Thoracic aorta (tissue), 2 donors: ENCODE results near the gene SNX1. TPM values are rescaled to one million over a fixed set of nuclear protein-coding genes. Genes with fewer than 3 reads are reported as not detected.

Source experiments
- ATAC-seq: fragments of 150-250 bp; one replicate; pipeline ENCODE4 v1.8.0; 2017; ENCODE audit warnings: low read depth; ENCODE audit not compliant: insufficient number of reproducible peaks, low FRiP score
- DNase-seq: peaks from one replicate; pipeline ENCODE4 v3.0.0-alpha.2; 2020; ENCODE audit warnings: low spot score
- H3K27ac ChIP-seq, 2 donors: fragments of 200-600 bp; sonication (generic); 1 replicate in 1 of 2; 2 replicates in 1 of 2; pipeline ENCODE4 v1.5.1; 2016; ENCODE audit warnings: mild to moderate bottlenecking in 2 of 2, moderate library complexity in 2 of 2
- H3K27me3 ChIP-seq: fragments of 200-600 bp; sonication (generic); replicated peaks from 2 replicates; pipeline ENCODE4 v1.6.0; 2016; ENCODE audit warnings: mild to moderate bottlenecking; ENCODE audit not compliant: insufficient read depth
- H3K36me3 ChIP-seq: fragments of 200-600 bp; sonication (generic); one replicate; pipeline ENCODE4 v1.5.1; 2016
- H3K4me1 ChIP-seq, 2 donors: fragments of 200-600 bp; sonication (generic); 1 replicate in 1 of 2; 2 replicates in 1 of 2; pipeline versions ENCODE4 v1.5.1 to v1.6.0; 2016; ENCODE audit warnings: low read depth in 2 of 2, mild to moderate bottlenecking in 1 of 2; ENCODE audit not compliant: control insufficient read depth in 1 of 2
- H3K4me3 ChIP-seq: fragments of 200-600 bp; sonication (generic); 2 replicates; pipeline ENCODE4 v1.5.1; 2016; ENCODE audit warnings: mild to moderate bottlenecking
- H3K9me3 ChIP-seq: fragments of 200-600 bp; sonication (generic); 2 replicates; pipeline ENCODE4 v1.5.1; 2016
- total RNA-seq, 2 donors: library from RNA; depleted of rRNA; stranded (reverse); fragments of >200 nt; gene quantifications; one replicate each; pipeline versions ENCODE4 v1.1.0 to v1.2.3, GENCODE V29; 2016
- TF ChIP-seq, protein P1 (sequence below): fragments of 200-600 bp; sonication (generic); IDR thresholded peaks from one replicate; pipeline ENCODE4 v1.5.1; 2019; ENCODE audit warnings: antibody characterized with exemption

SNX1 gene, protein sequence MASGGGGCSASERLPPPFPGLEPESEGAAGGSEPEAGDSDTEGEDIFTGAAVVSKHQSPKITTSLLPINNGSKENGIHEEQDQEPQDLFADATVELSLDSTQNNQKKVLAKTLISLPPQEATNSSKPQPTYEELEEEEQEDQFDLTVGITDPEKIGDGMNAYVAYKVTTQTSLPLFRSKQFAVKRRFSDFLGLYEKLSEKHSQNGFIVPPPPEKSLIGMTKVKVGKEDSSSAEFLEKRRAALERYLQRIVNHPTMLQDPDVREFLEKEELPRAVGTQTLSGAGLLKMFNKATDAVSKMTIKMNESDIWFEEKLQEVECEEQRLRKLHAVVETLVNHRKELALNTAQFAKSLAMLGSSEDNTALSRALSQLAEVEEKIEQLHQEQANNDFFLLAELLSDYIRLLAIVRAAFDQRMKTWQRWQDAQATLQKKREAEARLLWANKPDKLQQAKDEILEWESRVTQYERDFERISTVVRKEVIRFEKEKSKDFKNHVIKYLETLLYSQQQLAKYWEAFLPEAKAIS
- total RNA-seq = 100 to 1,000 TPM in 1 of 2 donors, 10 to 100 TPM in 1; 47.2 to 104 TPM

DNA sequence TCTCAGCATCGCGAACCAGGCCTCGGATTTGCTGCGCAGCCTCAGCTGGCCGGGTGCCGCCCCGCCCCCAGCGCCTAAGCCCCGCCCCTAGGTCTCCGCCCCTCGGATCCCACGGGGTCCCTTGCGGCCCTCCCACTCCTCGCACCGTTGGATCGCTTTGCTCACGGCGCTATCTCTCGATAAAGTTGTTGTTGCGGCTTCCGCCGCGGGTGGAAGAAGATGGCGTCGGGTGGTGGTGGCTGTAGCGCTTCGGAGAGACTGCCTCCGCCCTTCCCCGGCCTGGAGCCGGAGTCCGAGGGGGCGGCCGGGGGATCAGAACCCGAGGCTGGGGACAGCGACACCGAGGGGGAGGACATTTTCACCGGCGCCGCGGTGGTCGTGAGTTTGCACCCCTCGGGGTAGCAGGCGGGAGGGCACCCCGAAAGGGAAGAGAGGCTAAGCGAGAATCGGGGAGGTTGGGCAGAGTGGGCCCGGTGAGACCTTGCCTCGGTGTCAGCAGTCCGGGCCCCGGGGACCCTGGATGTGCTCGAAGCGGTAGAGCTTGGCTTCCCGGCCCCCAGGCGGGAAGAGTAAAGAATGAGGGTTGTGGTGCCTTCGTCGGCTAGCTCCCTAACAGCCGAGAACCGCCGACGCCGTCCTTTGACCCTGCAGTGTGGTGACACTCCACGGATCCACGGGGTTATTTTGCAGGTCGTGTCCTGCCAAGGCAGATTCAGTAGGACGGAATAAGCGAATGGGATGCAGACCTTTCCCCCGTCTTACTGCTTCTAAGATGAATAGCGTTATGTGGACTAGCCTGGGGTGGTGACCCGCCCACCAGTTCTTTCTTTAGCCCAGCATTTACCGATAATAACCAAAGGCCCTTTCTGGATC is at the start of gene SNX1:
Gene SNX1, plus strand, starts transcription at position 188 of the 873 bp plus-strand sequence. Its CDS starts 32 bp downstream, at position 220.
- ATAC-seq (peak; percentile 81), DNase-seq (peak; percentile 75)
- Histone ChIP-seq H3K36me3 (no peaks in the 10 kb centered on the region), H3K4me3 (peak within 1 kb of the TSS; percentile 83), H3K27ac (peak within 1 kb of the TSS; percentile 79 to 85), H3K27me3 (no peaks in the 10 kb centered on the region), H3K9me3 (no peaks in the 10 kb centered on the region), H3K4me1 (peaks cover 30 to 66% of the 10 kb centered on the region in 2 donors)
- TF ChIP-seq, protein P1, sequence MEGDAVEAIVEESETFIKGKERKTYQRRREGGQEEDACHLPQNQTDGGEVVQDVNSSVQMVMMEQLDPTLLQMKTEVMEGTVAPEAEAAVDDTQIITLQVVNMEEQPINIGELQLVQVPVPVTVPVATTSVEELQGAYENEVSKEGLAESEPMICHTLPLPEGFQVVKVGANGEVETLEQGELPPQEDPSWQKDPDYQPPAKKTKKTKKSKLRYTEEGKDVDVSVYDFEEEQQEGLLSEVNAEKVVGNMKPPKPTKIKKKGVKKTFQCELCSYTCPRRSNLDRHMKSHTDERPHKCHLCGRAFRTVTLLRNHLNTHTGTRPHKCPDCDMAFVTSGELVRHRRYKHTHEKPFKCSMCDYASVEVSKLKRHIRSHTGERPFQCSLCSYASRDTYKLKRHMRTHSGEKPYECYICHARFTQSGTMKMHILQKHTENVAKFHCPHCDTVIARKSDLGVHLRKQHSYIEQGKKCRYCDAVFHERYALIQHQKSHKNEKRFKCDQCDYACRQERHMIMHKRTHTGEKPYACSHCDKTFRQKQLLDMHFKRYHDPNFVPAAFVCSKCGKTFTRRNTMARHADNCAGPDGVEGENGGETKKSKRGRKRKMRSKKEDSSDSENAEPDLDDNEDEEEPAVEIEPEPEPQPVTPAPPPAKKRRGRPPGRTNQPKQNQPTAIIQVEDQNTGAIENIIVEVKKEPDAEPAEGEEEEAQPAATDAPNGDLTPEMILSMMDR = peak; percentile 32

DNA sequence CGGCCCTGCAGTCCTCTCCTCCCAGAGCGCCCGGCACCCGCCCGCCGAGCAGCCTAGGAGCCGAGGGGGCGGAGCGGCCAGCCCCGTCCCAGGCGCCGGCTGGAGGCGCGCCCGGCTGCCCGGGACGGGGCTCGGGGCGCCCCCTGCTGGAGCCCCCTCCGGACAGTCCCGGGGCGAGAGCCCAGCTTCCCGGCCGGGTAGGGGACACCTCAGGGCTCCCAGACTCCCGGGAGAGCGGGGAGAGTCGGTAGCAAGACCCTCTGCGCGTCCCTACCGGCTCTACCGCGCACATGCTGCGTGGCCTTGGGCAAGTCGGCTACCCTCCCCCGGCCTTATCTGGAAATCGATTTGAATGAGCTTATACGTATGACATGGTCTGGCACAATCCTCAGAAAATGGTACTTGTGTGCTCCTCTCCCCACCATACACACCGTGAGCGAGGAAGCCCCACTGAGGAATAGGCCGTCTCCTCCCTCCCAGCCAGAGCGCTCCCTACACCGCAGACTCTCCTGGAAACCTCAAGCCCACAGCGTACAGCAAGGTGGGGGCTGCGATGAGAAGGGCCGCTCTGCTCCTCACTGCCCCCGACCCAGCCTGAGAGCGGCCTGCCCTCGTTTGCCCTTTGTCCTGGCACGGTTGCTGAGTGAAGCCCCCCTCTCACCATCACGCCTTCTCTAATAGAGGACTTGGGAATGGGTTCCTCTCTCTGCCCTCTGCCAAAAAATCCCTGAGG is 49.2 kb upstream of the SNX1 start, which contains the start of gene DAPK2:
Gene DAPK2, minus strand, starts transcription at position 65 of the 733 bp plus-strand sequence. CDS start 6,224 bp downstream, outside the sequence.
- DNase-seq (no peak), ATAC-seq (peak; percentile 44)
- H3K36me3 ChIP-seq = no peaks in the 10 kb centered on the region
- no peak within 1 kb of the TSS for H3K27ac ChIP-seq
- no peaks in the 10 kb centered on the region for H3K9me3 ChIP-seq
- H3K4me3 ChIP-seq = peak within 1 kb of the TSS; percentile 72
- TF ChIP-seq, protein P1 = peak; percentile 60
- H3K4me1 ChIP-seq = peaks cover 5 to 12% of the 10 kb centered on the region in 2 donors
- no peaks in the 10 kb centered on the region for H3K27me3 ChIP-seq

DNA sequence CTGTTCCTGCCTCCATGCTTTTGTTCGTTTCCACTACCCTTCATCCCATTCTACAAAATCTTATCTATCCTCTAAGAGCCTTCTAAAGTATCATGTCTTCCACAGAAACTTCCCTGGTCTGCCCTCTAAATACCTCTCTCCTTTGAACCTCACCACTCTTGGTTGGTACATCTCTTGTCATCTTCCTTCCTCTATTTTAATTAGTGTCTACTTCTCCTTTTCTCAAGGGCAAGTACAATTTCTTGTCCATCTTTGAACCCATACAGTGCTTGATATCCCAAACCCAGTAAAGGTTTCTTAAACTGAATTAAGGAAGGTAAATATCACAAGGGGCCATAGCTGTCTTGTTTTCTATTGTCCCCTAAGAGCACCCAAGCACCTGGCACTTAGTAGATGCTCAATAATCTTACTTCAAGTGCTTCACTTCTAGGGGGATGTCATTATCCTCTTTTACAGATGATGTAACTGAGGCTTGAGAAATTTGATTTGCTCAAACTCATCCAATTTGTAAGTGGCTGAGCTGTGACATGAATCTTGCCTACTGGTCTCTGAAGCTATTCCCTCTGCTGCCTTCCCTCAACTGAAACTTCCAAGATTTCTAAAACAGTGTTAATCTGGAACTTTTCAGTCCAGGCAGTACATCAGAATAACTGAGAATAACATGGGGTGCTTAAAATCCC is 46.9 kb upstream of the SNX1 start:
- no peaks in the 10 kb centered on the region for H3K36me3 ChIP-seq
- no peak overlapping the region for H3K27ac ChIP-seq
- no peaks in the 10 kb centered on the region for H3K9me3 ChIP-seq
- DNase-seq = no peak
- no peaks in the 10 kb centered on the region for H3K27me3 ChIP-seq
- H3K4me3 ChIP-seq = no peak overlapping the region
- H3K4me1 ChIP-seq = peaks cover 5 to 12% of the 10 kb centered on the region in 2 donors
- no peak for ATAC-seq
- TF ChIP-seq, protein P1 = no peak

DNA sequence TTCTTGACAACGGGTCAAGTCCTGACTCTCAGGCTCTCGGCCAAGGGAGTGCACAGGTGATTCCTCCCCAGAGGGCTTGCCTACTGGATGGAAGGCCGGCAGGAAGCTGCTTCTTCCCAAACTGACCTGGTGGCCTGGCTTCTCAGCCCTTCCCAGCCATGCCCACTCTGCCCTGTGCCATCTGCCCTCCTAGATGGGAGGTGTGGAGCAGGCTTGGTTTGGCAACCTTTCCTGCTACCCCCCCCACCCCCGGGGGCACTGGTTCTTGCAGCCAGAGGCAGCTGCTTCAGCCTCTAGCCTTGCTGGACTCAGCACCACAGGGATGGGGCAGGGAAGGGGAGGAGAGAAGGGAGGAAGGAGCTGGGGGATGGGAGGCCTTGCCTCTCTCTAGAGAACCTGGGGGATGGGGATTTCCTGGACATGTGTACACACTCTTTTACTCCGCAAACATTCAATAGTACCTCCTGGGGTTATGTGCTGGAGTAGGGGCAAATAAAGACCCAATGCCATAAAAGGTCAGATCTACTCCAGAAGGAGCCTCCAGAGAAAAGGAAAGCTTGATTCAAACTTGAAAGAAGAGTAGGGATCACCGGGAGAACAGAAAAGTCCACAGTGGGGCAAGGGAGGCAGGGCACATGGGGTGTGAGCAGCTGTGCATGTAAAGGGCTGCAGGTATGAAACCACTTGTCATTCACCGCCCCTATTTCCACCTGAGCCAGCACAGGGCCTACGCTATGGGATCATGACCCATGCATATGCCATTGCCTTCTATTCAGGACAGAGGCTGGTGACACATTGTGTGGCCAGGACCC is 45.3 kb upstream of the SNX1 start:
- ATAC-seq (no peak), DNase-seq (no peak)
- Histone ChIP-seq H3K36me3 (no peaks in the 10 kb centered on the region), H3K27me3 (no peaks in the 10 kb centered on the region), H3K9me3 (no peaks in the 10 kb centered on the region), H3K4me1 (peaks cover 5 to 12% of the 10 kb centered on the region in 2 donors), H3K4me3 (no peak overlapping the region), H3K27ac (no peak overlapping the region)
- TF ChIP-seq, protein P1 = no peak
